ENCODE measurements around the gene NFYC.

NFYC gene

GRCh38 chr1:40794048-40794447, 102.5 kb downstream of the NFYC start:
- DNase-seq (ENCODE audit: insufficient read length, low spot score) = no peak
- no peak for FAIRE-seq
- TF ChIP-seq, protein P1, sequence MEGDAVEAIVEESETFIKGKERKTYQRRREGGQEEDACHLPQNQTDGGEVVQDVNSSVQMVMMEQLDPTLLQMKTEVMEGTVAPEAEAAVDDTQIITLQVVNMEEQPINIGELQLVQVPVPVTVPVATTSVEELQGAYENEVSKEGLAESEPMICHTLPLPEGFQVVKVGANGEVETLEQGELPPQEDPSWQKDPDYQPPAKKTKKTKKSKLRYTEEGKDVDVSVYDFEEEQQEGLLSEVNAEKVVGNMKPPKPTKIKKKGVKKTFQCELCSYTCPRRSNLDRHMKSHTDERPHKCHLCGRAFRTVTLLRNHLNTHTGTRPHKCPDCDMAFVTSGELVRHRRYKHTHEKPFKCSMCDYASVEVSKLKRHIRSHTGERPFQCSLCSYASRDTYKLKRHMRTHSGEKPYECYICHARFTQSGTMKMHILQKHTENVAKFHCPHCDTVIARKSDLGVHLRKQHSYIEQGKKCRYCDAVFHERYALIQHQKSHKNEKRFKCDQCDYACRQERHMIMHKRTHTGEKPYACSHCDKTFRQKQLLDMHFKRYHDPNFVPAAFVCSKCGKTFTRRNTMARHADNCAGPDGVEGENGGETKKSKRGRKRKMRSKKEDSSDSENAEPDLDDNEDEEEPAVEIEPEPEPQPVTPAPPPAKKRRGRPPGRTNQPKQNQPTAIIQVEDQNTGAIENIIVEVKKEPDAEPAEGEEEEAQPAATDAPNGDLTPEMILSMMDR (IDR thresholded peaks at IDR 0.05; ENCODE audit: insufficient read depth, missing control alignments) = no peak

GRCh38 chr1:40794974-40795715, 103.6 kb downstream of the NFYC start:
- no peak for DNase-seq (ENCODE audit: insufficient read length, low spot score)
- TF ChIP-seq, protein P1 (IDR thresholded peaks at IDR 0.05; ENCODE audit: insufficient read depth, missing control alignments) = no peak
- no peak for FAIRE-seq

- DNase-seq (ENCODE audit: insufficient read length, low spot score) (no peak), FAIRE-seq (no peak)
- TF ChIP-seq, protein P1 (IDR thresholded peaks at IDR 0.05; ENCODE audit: insufficient read depth, missing control alignments) = no peak
Observed at GRCh38 chr1:40795811-40796586, 104.5 kb downstream of the NFYC start.

- DNase-seq (ENCODE audit: insufficient read length, low spot score) = no peak
- no peak for FAIRE-seq
- TF ChIP-seq, protein P1 (IDR thresholded peaks at IDR 0.05; ENCODE audit: insufficient read depth, missing control alignments) = no peak
Observed at GRCh38 chr1:40796939-40797667, 105.6 kb downstream of the NFYC start.

- TF ChIP-seq, protein P1 (IDR thresholded peaks at IDR 0.05; ENCODE audit: insufficient read depth, missing control alignments) = no peak
- DNase-seq (ENCODE audit: insufficient read length, low spot score) (no peak), FAIRE-seq (no peak)
Observed at GRCh38 chr1:40797668-40798010, 106.1 kb downstream of the NFYC start.

GRCh38 chr1:40798366-40799281, 107.1 kb downstream of the NFYC start:
- TF ChIP-seq, protein P1 (IDR thresholded peaks at IDR 0.05; ENCODE audit: insufficient read depth, missing control alignments) = no peak
- FAIRE-seq = no peak
- DNase-seq (ENCODE audit: insufficient read length, low spot score) = no peak

Data from D721Med (cell line).